Loucy (cell line): ENCODE data around the gene CTIF.

Source experiments
- H2AFZ ChIP-seq: fragments of 200-600 bp; sonication (generic); 2 replicates; pipeline ENCODE4 v1.6.0; 2016; ENCODE audit warnings: antibody characterized with exemption, mild to moderate bottlenecking, low read length, moderate library complexity
- H3F3A ChIP-seq: fragments of 200-600 bp; 2 replicates; pipeline ENCODE4 v1.6.0; 2016; ENCODE audit warnings: antibody characterized with exemption, low read depth, mild to moderate bottlenecking
- H3K27me3 ChIP-seq: fragments of 200-600 bp; sonication (generic); 2 replicates; pipeline ENCODE4 v1.6.1; 2014; ENCODE audit warnings: low read length, mild to moderate bottlenecking; ENCODE audit not compliant: insufficient read depth, poor library complexity, severe bottlenecking
- H3K36me3 ChIP-seq: fragments of 200-600 bp; sonication (generic); 2 replicates; pipeline ENCODE4 v1.6.1; 2016; ENCODE audit warnings: low read length; ENCODE audit not compliant: insufficient read depth
- H3K4me1 ChIP-seq: fragments of 200-600 bp; sonication (generic); 2 replicates; pipeline ENCODE4 v1.5.1; 2014; ENCODE audit warnings: low read length, mild to moderate bottlenecking; ENCODE audit not compliant: insufficient read depth, poor library complexity, severe bottlenecking
- H3K4me2 ChIP-seq: fragments of 200-600 bp; sonication (generic); 2 replicates; pipeline ENCODE4 v1.6.0; 2014; ENCODE audit warnings: antibody characterized with exemption, low read length, low read depth, mild to moderate bottlenecking; ENCODE audit not compliant: poor library complexity, severe bottlenecking
- H3K4me3 ChIP-seq: fragments of 200-600 bp; sonication (generic); 2 replicates; pipeline ENCODE4 v1.5.1; 2014; ENCODE audit warnings: low read length, mild to moderate bottlenecking, mixed read lengths; ENCODE audit not compliant: poor library complexity, severe bottlenecking
- H3K79me2 ChIP-seq: fragments of 200-600 bp; sonication (generic); 2 replicates; pipeline ENCODE4 v1.6.1; 2014; ENCODE audit warnings: low read length; ENCODE audit not compliant: insufficient read depth
- H3K9ac ChIP-seq: fragments of 200-600 bp; sonication (generic); 2 replicates; pipeline ENCODE4 v1.6.0; 2014; ENCODE audit warnings: mild to moderate bottlenecking, low read depth, low read length, moderate library complexity; ENCODE audit not compliant: poor library complexity, severe bottlenecking
- H3K9me2 ChIP-seq: fragments of 200-600 bp; sonication (generic); replicated peaks from 2 replicates; pipeline ENCODE4 v1.6.1; 2016; ENCODE audit warnings: low read depth, low read length, mixed read lengths
- H3K9me3 ChIP-seq: fragments of 200-600 bp; sonication (generic); 2 replicates; pipeline ENCODE4 v1.6.1; 2014; ENCODE audit warnings: mild to moderate bottlenecking, antibody characterized with exemption, low read length, low read depth; ENCODE audit not compliant: insufficient read depth
- H4K20me1 ChIP-seq: fragments of 200-600 bp; sonication (generic); 2 replicates; pipeline ENCODE4 v1.6.0; 2014; ENCODE audit warnings: antibody characterized with exemption, low read length, mild to moderate bottlenecking; ENCODE audit not compliant: insufficient read depth, poor library complexity, severe bottlenecking
- CTCF ChIP-seq: fragments of 200-600 bp; sonication (generic); conservative IDR thresholded peaks from 2 replicates; pipeline ENCODE4 v1.5.1; 2014; ENCODE audit warnings: mild to moderate bottlenecking, antibody characterized with exemption, low read length
- EZH2phosphoT487 ChIP-seq: fragments of 200-600 bp; IDR thresholded peaks from 2 replicates; pipeline ENCODE4 v1.6.1; 2018; ENCODE audit warnings: antibody characterized with exemption, mild to moderate bottlenecking, moderate library complexity, borderline replicate concordance

Gene CTIF

GRCh38 chr18:48832938-48833700 lies 294.3 kb downstream of the CTIF start:
- TF ChIP-seq EZH2phosphoT487 (no peak), CTCF (no peak)
- Histone ChIP-seq H3K4me1 (peaks cover 46% of the 10 kb centered on the region), H3K4me3 (peak overlapping the region; percentile 35)

GRCh38 chr18:48833701-48834412 lies 295.0 kb downstream of the CTIF start:
- Histone ChIP-seq H3K9me2 (no peaks in the 10 kb centered on the region), H3K9me3 (no peaks in the 10 kb centered on the region), H3K4me1 (peaks cover 39% of the 10 kb centered on the region), H3K27me3 (no peaks in the 10 kb centered on the region), H3K36me3 (no peaks in the 10 kb centered on the region), H3K4me2 (peak overlapping the region; percentile 50), H3K79me2 (no peaks in the 10 kb centered on the region), H3K4me3 (no peak overlapping the region), H2AFZ (no peak overlapping the region), H4K20me1 (no peaks in the 10 kb centered on the region), H3K9ac (no peak overlapping the region), H3F3A (no peaks in the 10 kb centered on the region)
- TF ChIP-seq CTCF (no peak), EZH2phosphoT487 (no peak)

More at GRCh38 chr18:48832938-48833700, 294.3 kb downstream of the CTIF start:
- no peaks in the 10 kb centered on the region for H3K9me3 ChIP-seq
- H3K9me2 ChIP-seq = no peaks in the 10 kb centered on the region
- H3K27me3 ChIP-seq = no peaks in the 10 kb centered on the region
- no peaks in the 10 kb centered on the region for H3K79me2 ChIP-seq
- peak overlapping the region; percentile 50 for H3K4me2 ChIP-seq
- H3K36me3 ChIP-seq = no peaks in the 10 kb centered on the region
- no peak overlapping the region for H2AFZ ChIP-seq
- H4K20me1 ChIP-seq = no peaks in the 10 kb centered on the region
- no peak overlapping the region for H3K9ac ChIP-seq
- no peaks in the 10 kb centered on the region for H3F3A ChIP-seq

GRCh38 chr18:48834413-48835031 lies 295.7 kb downstream of the CTIF start:
- no peaks in the 10 kb centered on the region for H3K36me3 ChIP-seq
- no peaks in the 10 kb centered on the region for H3K79me2 ChIP-seq
- H3K4me1 ChIP-seq = peaks cover 36% of the 10 kb centered on the region
- no peak for TF ChIP-seq CTCF
- TF ChIP-seq EZH2phosphoT487 = no peak
- no peaks in the 10 kb centered on the region for H4K20me1 ChIP-seq
- H3K9me3 ChIP-seq = no peaks in the 10 kb centered on the region
- H3K4me3 ChIP-seq = peak overlapping the region; percentile 15
- H3K9ac ChIP-seq = no peak overlapping the region
- no peak overlapping the region for H2AFZ ChIP-seq
- no peaks in the 10 kb centered on the region for H3K27me3 ChIP-seq
- peak overlapping the region; percentile 30 for H3K4me2 ChIP-seq
- H3F3A ChIP-seq = no peaks in the 10 kb centered on the region
- no peaks in the 10 kb centered on the region for H3K9me2 ChIP-seq
